Loucy (cell line): Measurements from ENCODE around the gene SEMA7A.

Source experiments
- CTCF ChIP-seq: fragments of 200-600 bp; sonication (generic); conservative IDR thresholded peaks from 2 replicates; pipeline ENCODE4 v1.5.1; 2014; ENCODE audit warnings: mild to moderate bottlenecking, antibody characterized with exemption, low read length
- EZH2phosphoT487 ChIP-seq: fragments of 200-600 bp; IDR thresholded peaks from 2 replicates; pipeline ENCODE4 v1.6.1; 2018; ENCODE audit warnings: antibody characterized with exemption, mild to moderate bottlenecking, moderate library complexity, borderline replicate concordance

DNA sequence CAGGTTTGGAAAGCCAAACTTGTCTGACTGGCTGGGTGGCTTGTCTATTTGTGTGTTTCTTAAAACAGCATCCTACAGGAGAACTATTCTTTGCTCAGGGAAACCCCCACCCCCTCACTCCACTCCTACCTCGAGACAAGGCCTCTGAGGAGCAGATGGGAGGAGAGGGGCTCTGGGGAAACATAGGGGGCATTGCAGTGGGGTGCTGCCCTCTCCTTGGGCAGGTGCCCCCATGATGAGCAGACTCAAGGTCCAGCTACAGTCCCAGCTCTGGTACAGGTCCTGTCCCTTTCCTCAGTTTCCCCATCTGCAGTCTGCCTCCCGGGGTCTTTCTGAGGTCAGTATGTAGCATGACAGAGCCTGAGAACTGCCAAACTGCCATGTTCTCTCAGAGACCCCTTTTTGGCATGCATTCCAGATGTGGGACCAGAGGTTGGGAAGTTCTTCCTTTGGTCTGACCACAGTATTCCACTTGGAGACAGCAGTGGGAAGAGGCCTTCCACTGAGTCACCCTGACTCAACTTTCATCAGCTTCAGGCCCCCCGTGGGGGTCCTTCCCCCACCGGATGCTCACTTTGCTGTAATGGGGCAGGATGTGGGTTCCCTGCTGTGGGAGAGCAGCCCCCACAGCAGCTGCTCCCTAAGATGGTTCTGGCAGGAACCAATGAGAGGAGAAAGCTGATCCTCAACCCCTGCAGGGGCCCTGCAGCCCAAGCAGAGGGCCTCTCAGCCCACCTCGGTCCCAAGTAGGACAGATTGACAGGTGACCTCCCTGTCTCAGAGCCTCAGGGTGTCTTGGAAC lies 34.0 kb downstream of the SEMA7A start:
- TF ChIP-seq CTCF, result no peak
- TF ChIP-seq EZH2phosphoT487, result no peak
